ENCODE data around the gene FAM90A1. TPM values are rescaled to one million over a fixed set of nuclear protein-coding genes. Genes with fewer than 3 reads are reported as not detected.
"Not testable (repeated sequence)": the region's sequence is repeated elsewhere in the genome, so short reads cannot be mapped to it uniquely, and the experiment has no call there.

The FAM90A1 gene
- total and polyA plus RNA-seq, 4 donors = not detected

DNA sequence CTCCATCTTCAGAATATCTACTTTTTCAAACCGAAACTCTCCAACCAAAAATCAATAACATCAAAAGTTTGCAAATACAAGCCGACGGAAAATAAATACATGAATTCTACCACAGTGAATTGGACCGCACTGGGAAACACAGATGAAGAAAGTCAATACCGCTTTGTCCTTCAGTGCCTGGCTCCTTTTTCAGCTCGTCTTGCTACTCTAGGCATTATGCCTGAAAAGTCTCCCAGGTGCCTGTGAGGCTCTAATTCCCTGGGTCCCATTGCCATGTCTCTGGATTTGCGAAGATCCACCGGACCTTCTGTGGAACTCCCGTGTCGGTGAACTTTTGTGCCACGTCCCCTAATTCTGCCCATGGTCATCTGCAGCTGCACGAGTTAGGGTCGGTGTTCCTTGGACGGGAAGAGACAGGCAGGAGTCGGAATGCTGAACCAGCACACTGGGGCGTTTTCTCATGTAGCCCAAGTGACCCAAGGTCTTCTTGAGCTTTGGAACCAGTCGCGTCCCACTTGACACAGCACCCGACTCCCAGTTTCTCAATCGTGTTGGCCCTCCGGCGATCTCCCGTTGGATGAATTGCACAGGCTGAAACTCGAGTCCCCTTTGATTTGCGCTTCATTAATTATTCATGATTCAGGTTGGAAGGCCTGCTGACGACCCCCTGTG is 8.6 kb downstream of the FAM90A1 start:
- H3K27me3 ChIP-seq (ENCODE audit: control insufficient read depth in 4 of 4, insufficient read depth in 4 of 4, low read length in 3 of 4); H3K4me3 ChIP-seq (ENCODE audit: low read depth in 1 of 3, low read length in 3 of 3); H3K9me3 ChIP-seq (ENCODE audit: control insufficient read depth in 4 of 4, low read length in 3 of 4); H3K9ac ChIP-seq (ENCODE audit: low read depth in 1 of 2, low read length in 2 of 2); H3K36me3 ChIP-seq (ENCODE audit: control insufficient read depth in 4 of 4, insufficient read depth in 3 of 4, low read depth in 1 of 4, low read length in 3 of 4); DNase-seq (ENCODE audit: low spot score); H3K4me1 ChIP-seq (ENCODE audit: control insufficient read depth in 4 of 4, insufficient read depth in 4 of 4, low read length in 3 of 4); H3K27ac ChIP-seq (ENCODE audit: low read depth in 1 of 2, low read length in 2 of 2): not testable (repeated sequence)
- WGBS = 70% methylated on average over 26 of the region's 26 CpGs

DNA sequence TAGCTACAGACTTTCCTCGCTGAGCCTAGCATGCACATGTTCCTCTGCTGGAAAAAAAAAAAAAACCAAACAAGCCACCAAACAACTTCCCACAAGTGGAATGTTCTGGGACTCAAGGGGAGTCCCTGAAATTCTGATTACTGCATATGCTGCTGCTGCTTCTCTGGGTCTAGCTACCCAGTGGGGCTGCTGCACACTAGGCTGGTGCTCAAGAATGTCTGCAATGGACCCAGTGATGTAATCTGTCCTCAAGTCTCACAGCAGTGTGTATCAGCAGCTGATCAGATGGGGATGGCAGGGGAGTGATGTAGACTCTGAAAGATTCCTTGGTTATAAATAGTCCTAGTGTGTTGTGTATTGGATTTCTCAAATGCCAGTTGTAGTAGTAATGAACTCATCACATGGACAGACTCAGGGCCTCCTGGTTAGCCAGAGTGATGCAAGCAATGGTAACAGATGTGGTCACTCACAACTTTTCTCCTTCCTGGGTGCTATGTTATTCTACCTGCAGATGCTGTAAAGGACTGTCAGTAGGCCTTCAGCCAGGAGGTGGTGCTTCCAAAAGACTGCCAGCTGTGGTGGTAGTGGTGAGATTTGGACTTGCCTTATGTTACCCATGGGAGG is 29.6 kb downstream of the FAM90A1 start:
- H3K36me3 ChIP-seq (ENCODE audit: control insufficient read depth in 4 of 4, insufficient read depth in 3 of 4, low read depth in 1 of 4, low read length in 3 of 4); H3K9me3 ChIP-seq (ENCODE audit: control insufficient read depth in 4 of 4, low read length in 3 of 4); H3K9ac ChIP-seq (ENCODE audit: low read depth in 1 of 2, low read length in 2 of 2); H3K27ac ChIP-seq (ENCODE audit: low read depth in 1 of 2, low read length in 2 of 2); H3K4me3 ChIP-seq (ENCODE audit: low read depth in 1 of 3, low read length in 3 of 3); H3K27me3 ChIP-seq (ENCODE audit: control insufficient read depth in 4 of 4, insufficient read depth in 4 of 4, low read length in 3 of 4); DNase-seq (ENCODE audit: low spot score); H3K4me1 ChIP-seq (ENCODE audit: control insufficient read depth in 4 of 4, insufficient read depth in 4 of 4, low read length in 3 of 4): not testable (repeated sequence)
- WGBS = 93% methylated on average over 1 of the region's 1 CpG

DNA sequence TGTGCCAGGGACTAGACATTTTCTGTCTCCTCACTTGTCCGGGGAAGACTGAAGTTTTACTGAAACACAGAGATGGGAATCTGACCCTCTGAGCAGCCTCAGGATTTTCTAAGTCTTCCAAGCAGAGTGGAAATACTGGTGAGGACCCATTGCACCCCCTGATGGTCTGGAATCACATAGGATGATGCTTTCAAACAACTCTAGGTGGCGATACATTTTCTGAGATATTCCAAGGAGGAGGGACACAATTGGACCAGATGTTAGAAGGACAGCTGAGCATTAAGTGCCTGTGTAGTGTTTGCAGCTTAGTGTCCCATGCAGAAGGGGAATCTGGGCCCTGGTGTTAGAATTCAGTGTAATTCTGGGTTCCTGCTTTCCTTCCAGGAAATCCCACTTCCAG is 39.3 kb downstream of the FAM90A1 start:
- not testable (repeated sequence) for H3K27me3 ChIP-seq (ENCODE audit: control insufficient read depth in 4 of 4, insufficient read depth in 4 of 4, low read length in 3 of 4); H3K9ac ChIP-seq (ENCODE audit: low read depth in 1 of 2, low read length in 2 of 2); H3K36me3 ChIP-seq (ENCODE audit: control insufficient read depth in 4 of 4, insufficient read depth in 3 of 4, low read depth in 1 of 4, low read length in 3 of 4); H3K4me3 ChIP-seq (ENCODE audit: low read depth in 1 of 3, low read length in 3 of 3); H3K27ac ChIP-seq (ENCODE audit: low read depth in 1 of 2, low read length in 2 of 2); H3K9me3 ChIP-seq (ENCODE audit: control insufficient read depth in 4 of 4, low read length in 3 of 4); DNase-seq (ENCODE audit: low spot score); H3K4me1 ChIP-seq (ENCODE audit: control insufficient read depth in 4 of 4, insufficient read depth in 4 of 4, low read length in 3 of 4)
- WGBS = 71% methylated on average over 2 of the region's 2 CpGs

DNA sequence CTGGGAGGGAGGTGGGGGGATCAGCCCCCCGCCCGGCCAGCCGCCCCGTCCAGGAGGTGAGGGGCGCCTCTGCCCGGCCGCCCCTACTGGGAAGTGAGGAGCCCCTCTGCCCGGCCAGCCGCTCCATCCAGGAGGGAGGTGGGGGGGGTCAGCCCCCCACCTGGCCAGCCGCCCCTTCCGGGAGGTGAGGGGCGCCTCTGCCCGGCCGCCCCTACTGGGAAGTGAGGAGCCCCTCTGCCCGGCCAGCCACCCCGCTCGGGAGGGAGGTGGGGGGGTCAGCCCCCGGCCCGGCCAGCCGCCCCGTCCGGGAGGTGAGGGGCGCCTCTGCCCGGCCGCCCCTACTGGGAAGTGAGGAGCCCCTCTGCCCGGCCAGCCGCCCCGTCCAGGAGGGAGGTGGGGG is 43.2 kb downstream of the FAM90A1 start:
- H3K4me3 ChIP-seq (ENCODE audit: low read depth in 1 of 3, low read length in 3 of 3); H3K9me3 ChIP-seq (ENCODE audit: control insufficient read depth in 4 of 4, low read length in 3 of 4); H3K4me1 ChIP-seq (ENCODE audit: control insufficient read depth in 4 of 4, insufficient read depth in 4 of 4, low read length in 3 of 4); DNase-seq (ENCODE audit: low spot score); H3K27ac ChIP-seq (ENCODE audit: low read depth in 1 of 2, low read length in 2 of 2); H3K27me3 ChIP-seq (ENCODE audit: control insufficient read depth in 4 of 4, insufficient read depth in 4 of 4, low read length in 3 of 4); H3K9ac ChIP-seq (ENCODE audit: low read depth in 1 of 2, low read length in 2 of 2); H3K36me3 ChIP-seq (ENCODE audit: control insufficient read depth in 4 of 4, insufficient read depth in 3 of 4, low read depth in 1 of 4, low read length in 3 of 4): not testable (repeated sequence)
- 97% methylated on average over 15 of the region's 28 CpGs for WGBS

DNA sequence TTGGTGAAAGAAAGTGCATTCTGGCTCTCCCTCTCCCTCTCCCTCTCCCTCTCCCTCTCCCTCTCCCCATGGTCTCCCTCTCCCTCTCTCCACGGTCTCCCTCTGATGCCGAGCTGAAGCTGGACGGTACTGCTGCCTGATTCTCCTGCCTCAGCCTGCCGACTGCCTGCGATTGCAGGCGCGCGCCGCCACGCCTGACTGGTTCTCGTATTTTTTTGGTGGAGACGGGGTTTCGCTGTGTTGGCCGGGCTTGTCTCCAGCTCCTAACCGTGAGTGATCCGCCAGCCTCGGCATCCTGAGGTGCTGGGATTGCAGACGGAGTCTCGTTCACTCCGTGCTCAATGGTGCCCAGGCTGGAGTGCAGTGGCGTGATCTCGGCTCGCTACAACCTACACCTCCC is 44.1 kb downstream of the FAM90A1 start:
- H3K9me3 ChIP-seq (ENCODE audit: control insufficient read depth in 4 of 4, low read length in 3 of 4); DNase-seq (ENCODE audit: low spot score); H3K4me3 ChIP-seq (ENCODE audit: low read depth in 1 of 3, low read length in 3 of 3); H3K9ac ChIP-seq (ENCODE audit: low read depth in 1 of 2, low read length in 2 of 2); H3K36me3 ChIP-seq (ENCODE audit: control insufficient read depth in 4 of 4, insufficient read depth in 3 of 4, low read depth in 1 of 4, low read length in 3 of 4); H3K27ac ChIP-seq (ENCODE audit: low read depth in 1 of 2, low read length in 2 of 2); H3K27me3 ChIP-seq (ENCODE audit: control insufficient read depth in 4 of 4, insufficient read depth in 4 of 4, low read length in 3 of 4); H3K4me1 ChIP-seq (ENCODE audit: control insufficient read depth in 4 of 4, insufficient read depth in 4 of 4, low read length in 3 of 4): not testable (repeated sequence)
- WGBS = 98% methylated on average over 22 of the region's 23 CpGs

DNA sequence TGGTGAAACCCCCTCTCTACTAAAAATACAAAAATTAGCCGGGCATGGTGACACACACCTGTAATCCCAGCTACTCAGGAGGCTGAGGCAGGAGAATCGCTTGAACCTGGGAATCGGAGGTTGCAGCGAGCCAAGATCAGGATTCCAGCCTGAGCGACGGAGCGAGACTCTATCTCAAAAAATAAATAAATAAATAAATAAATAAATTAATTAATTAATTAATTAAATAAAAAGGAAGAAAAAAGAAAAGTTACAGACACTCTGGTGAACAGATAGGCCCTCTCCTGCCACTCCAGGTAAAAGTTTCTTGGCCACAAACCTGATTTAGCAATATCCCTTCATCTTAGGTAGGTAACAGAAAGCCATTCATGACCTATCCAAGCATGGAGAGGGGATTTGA is 44.5 kb downstream of the FAM90A1 start:
- H3K9me3 ChIP-seq (ENCODE audit: control insufficient read depth in 4 of 4, low read length in 3 of 4); H3K27me3 ChIP-seq (ENCODE audit: control insufficient read depth in 4 of 4, insufficient read depth in 4 of 4, low read length in 3 of 4); H3K4me3 ChIP-seq (ENCODE audit: low read depth in 1 of 3, low read length in 3 of 3); H3K36me3 ChIP-seq (ENCODE audit: control insufficient read depth in 4 of 4, insufficient read depth in 3 of 4, low read depth in 1 of 4, low read length in 3 of 4); DNase-seq (ENCODE audit: low spot score); H3K4me1 ChIP-seq (ENCODE audit: control insufficient read depth in 4 of 4, insufficient read depth in 4 of 4, low read length in 3 of 4); H3K27ac ChIP-seq (ENCODE audit: low read depth in 1 of 2, low read length in 2 of 2); H3K9ac ChIP-seq (ENCODE audit: low read depth in 1 of 2, low read length in 2 of 2): not testable (repeated sequence)
- over 99% methylated on average over 7 of the region's 7 CpGs for WGBS

DNA sequence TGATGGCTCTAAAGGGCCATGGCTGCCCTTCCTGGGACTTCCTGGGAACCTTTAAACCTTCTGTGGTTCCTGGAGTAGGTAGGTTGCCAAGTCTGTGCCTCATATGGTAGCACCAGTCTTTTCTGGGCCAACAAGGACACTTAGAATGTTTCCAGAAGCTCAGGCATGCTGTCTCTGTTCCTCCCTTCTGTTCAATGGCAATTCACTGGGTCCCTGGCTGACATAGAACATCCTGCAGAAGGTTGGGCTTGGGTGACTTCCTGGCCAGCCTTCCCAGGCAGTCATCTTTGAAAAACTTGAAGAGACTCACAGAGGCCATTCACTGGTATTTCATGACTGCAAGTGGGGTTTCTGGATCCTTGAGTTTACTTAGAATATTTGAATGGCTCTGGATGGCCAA is 46.1 kb downstream of the FAM90A1 start:
- not testable (repeated sequence) for DNase-seq (ENCODE audit: low spot score); H3K4me1 ChIP-seq (ENCODE audit: control insufficient read depth in 4 of 4, insufficient read depth in 4 of 4, low read length in 3 of 4); H3K27me3 ChIP-seq (ENCODE audit: control insufficient read depth in 4 of 4, insufficient read depth in 4 of 4, low read length in 3 of 4); H3K9me3 ChIP-seq (ENCODE audit: control insufficient read depth in 4 of 4, low read length in 3 of 4); H3K27ac ChIP-seq (ENCODE audit: low read depth in 1 of 2, low read length in 2 of 2); H3K9ac ChIP-seq (ENCODE audit: low read depth in 1 of 2, low read length in 2 of 2); H3K4me3 ChIP-seq (ENCODE audit: low read depth in 1 of 3, low read length in 3 of 3); H3K36me3 ChIP-seq (ENCODE audit: control insufficient read depth in 4 of 4, insufficient read depth in 3 of 4, low read depth in 1 of 4, low read length in 3 of 4)

Data from liver (tissue), 9 donors.